ENCODE data around the gene SH3BP5L.

DNA sequence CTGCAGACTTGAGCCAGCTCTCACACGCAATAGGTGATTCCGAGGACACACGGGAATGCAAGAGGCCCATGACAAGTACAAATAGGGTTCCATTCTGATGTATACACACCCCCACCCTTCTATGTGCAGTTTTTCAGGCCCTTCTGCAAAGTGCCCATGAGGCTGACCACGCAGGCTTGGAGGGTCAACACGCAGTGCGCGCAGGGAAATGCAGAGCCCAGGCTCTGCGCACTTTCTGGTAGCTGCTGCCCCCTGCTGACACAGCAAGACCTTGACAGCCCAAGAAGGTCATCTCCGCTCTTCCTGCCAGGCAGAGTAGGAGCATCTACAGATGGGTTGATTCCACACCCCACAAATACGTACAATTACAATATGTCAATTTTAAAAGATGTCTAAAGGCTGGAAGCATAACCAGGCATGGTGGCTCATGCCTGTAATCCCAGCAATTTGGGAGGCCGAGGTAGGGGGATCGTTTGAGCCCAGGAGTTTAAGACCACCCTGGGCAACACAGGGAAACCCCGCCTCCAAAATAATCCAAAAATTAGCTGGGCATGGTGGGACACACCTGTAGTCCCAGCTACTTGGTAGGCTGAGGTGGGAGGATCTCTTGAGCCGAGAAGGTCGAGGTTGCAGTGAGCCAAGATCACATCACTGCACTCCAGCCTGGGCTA lies 18.5 kb downstream of the SH3BP5L start:
- no peak for TF ChIP-seq POLR2A (IDR thresholded peaks at IDR 0.05; ENCODE audit: insufficient read depth in 1 of 2, low read depth in 2 of 2, low read length in 2 of 2)
- no peak for TF ChIP-seq RAD51 (IDR thresholded peaks at IDR 0.05; ENCODE audit: borderline replicate concordance)
- TF ChIP-seq, protein P1, sequence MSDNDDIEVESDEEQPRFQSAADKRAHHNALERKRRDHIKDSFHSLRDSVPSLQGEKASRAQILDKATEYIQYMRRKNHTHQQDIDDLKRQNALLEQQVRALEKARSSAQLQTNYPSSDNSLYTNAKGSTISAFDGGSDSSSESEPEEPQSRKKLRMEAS (IDR thresholded peaks at IDR 0.05), result no peak; the same call in 1 of the 2 replicates
